GM21786 (cell line): Measurements from ENCODE around the gene MCF2L2.

Experiments used
- ATAC-seq: cut with Tn5 transposase; IDR thresholded peaks from one replicate; pipeline ENCODE4 v1.9.1; 2021; ENCODE audit not compliant: unreplicated experiment

MCF2L2 gene

GRCh38 chr3:183300996-183301562, 127.3 kb downstream of the MCF2L2 start:
- no peak for ATAC-seq

GRCh38 chr3:183299976-183300375, 128.4 kb downstream of the MCF2L2 start:
- no peak for ATAC-seq

- ATAC-seq, result no peak
Observed at GRCh38 chr3:183298701-183299153, 129.7 kb downstream of the MCF2L2 start.

GRCh38 chr3:183296944-183297343, 131.5 kb downstream of the MCF2L2 start:
- no peak for ATAC-seq

- no peak for ATAC-seq
Observed at GRCh38 chr3:183295211-183295610, 133.2 kb downstream of the MCF2L2 start.

GRCh38 chr3:183293966-183294365, 134.5 kb downstream of the MCF2L2 start:
- no peak for ATAC-seq

GRCh38 chr3:183291497-183292031, 136.9 kb downstream of the MCF2L2 start:
- ATAC-seq, result no peak

GRCh38 chr3:183290216-183290615, 138.2 kb downstream of the MCF2L2 start:
- no peak for ATAC-seq

GRCh38 chr3:183288117-183288516, 140.3 kb downstream of the MCF2L2 start:
- no peak for ATAC-seq

- ATAC-seq, result no peak
Observed at GRCh38 chr3:183287301-183287971, 141.0 kb downstream of the MCF2L2 start.

- ATAC-seq, result peak; percentile 99
Observed at GRCh38 chr3:183285828-183286457, 142.5 kb downstream of the MCF2L2 start.

GRCh38 chr3:183285318-183285717, 143.1 kb downstream of the MCF2L2 start:
- ATAC-seq, result no peak

GRCh38 chr3:183284570-183284969, 143.8 kb downstream of the MCF2L2 start:
- no peak for ATAC-seq

GRCh38 chr3:183283886-183284285, 144.5 kb downstream of the MCF2L2 start:
- ATAC-seq, result no peak

- no peak for ATAC-seq
Observed at GRCh38 chr3:183281126-183281797, 147.2 kb downstream of the MCF2L2 start.

- no peak for ATAC-seq
Observed at GRCh38 chr3:183279371-183279770, 149.0 kb downstream of the MCF2L2 start.

GRCh38 chr3:183278479-183279088, 149.8 kb downstream of the MCF2L2 start:
- ATAC-seq, result no peak

- no peak for ATAC-seq
Observed at GRCh38 chr3:183277260-183277659, 151.2 kb downstream of the MCF2L2 start.

- no peak for ATAC-seq
Observed at GRCh38 chr3:183275937-183276336, 152.5 kb downstream of the MCF2L2 start.

- no peak for ATAC-seq
Observed at GRCh38 chr3:183275418-183275817, 153.0 kb downstream of the MCF2L2 start.

- ATAC-seq, result no peak
Observed at GRCh38 chr3:183274609-183275008, 153.8 kb downstream of the MCF2L2 start.
